ENCODE results near the gene MICAL2. TPM values are rescaled to one million over a fixed set of nuclear protein-coding genes. Genes with fewer than 3 reads are reported as not detected.
A peak's percentile ranks its signal among the peaks of the same experiment; 100 is the strongest.

Gene MICAL2
- total RNA-seq, 4 donors from 2014 or later = 24.7 to 53.7 (median 37.0) TPM

GRCh38 chr11:12175694-12176241 is 65.4 kb downstream of the MICAL2 start:
- DNase-seq (no peak), ATAC-seq (no peak)
- in situ Hi-C loops (cut with MboI; ENCODE audit: low sequenced_read_pairs in 4 of 4) = no loop called here
- Histone ChIP-seq H3K27ac (no peak overlapping the region), H3K4me3 (no peak overlapping the region), H3K9me3 (no peaks in the 10 kb centered on the region), H3K36me3 (no peaks in the 10 kb centered on the region), H3K27me3 (no peaks in the 10 kb centered on the region), H3K4me1 (peaks cover 5 to 6% of the 10 kb centered on the region in 2 donors)
- intact Hi-C loops (cut with DNase I; ENCODE audit: low total_unique reads) = no loop called here
- TF ChIP-seq CTCF (IDR thresholded peaks at IDR 0.05 in 4 of 5, conservative IDR thresholded peaks at IDR 0.05 in 1 of 5) = no peak
- TF ChIP-seq POLR2A (IDR thresholded peaks at IDR 0.05) = no peak

- TF ChIP-seq POLR2A (IDR thresholded peaks at IDR 0.05) = no peak
- no peak for TF ChIP-seq CTCF (IDR thresholded peaks at IDR 0.05 in 4 of 5, conservative IDR thresholded peaks at IDR 0.05 in 1 of 5)
- Histone ChIP-seq H3K9me3 (no peaks in the 10 kb centered on the region), H3K4me3 (no peak overlapping the region), H3K27me3 (no peaks in the 10 kb centered on the region), H3K36me3 (no peaks in the 10 kb centered on the region), H3K4me1 (peaks cover 5 to 6% of the 10 kb centered on the region in 2 donors), H3K27ac (no peak overlapping the region)
- intact Hi-C loops (cut with DNase I; ENCODE audit: low total_unique reads) (no loop called here), in situ Hi-C loops (cut with MboI; ENCODE audit: low sequenced_read_pairs in 4 of 4) (no loop called here)
- DNase-seq (no peak), ATAC-seq (no peak)
Observed at GRCh38 chr11:12176410-12176809, 66.0 kb downstream of the MICAL2 start.

GRCh38 chr11:12177739-12178338 is 67.4 kb downstream of the MICAL2 start:
- no peak for ATAC-seq
- intact Hi-C loops (cut with DNase I; ENCODE audit: low total_unique reads) (no loop called here), in situ Hi-C loops (cut with MboI; ENCODE audit: low sequenced_read_pairs in 4 of 4) (no loop called here)
- Histone ChIP-seq H3K27ac (no peak overlapping the region), H3K4me3 (no peak overlapping the region), H3K4me1 (peaks cover 6 to 11% of the 10 kb centered on the region in 2 donors), H3K9me3 (no peaks in the 10 kb centered on the region), H3K27me3 (no peaks in the 10 kb centered on the region), H3K36me3 (no peaks in the 10 kb centered on the region)
- TF ChIP-seq POLR2A (IDR thresholded peaks at IDR 0.05) (no peak), CTCF (IDR thresholded peaks at IDR 0.05 in 4 of 5, conservative IDR thresholded peaks at IDR 0.05 in 1 of 5) (no peak)
- DNase-seq = no peak

GRCh38 chr11:12179019-12179418 is 68.6 kb downstream of the MICAL2 start:
- Histone ChIP-seq H3K4me3 (no peak overlapping the region), H3K4me1 (peaks cover 6 to 17% of the 10 kb centered on the region in 2 donors), H3K27me3 (no peaks in the 10 kb centered on the region), H3K9me3 (no peaks in the 10 kb centered on the region), H3K27ac (peak overlapping the region in 1 of 4 donors; percentile 3), H3K36me3 (no peaks in the 10 kb centered on the region)
- intact Hi-C loops (cut with DNase I; ENCODE audit: low total_unique reads) (no loop called here), in situ Hi-C loops (cut with MboI; ENCODE audit: low sequenced_read_pairs in 4 of 4) (no loop called here)
- no peak for TF ChIP-seq POLR2A (IDR thresholded peaks at IDR 0.05)
- no peak for TF ChIP-seq CTCF (IDR thresholded peaks at IDR 0.05 in 4 of 5, conservative IDR thresholded peaks at IDR 0.05 in 1 of 5)
- ATAC-seq = no peak
- no peak for DNase-seq

Data from gastrocnemius medialis (tissue), 4 donors.